Neural progenitor cell (in vitro differentiated cells): ENCODE data around the gene ADARB2.

Experiments
- EZH2phosphoT487 ChIP-seq: fragments of 200-600 bp; sonication (generic); IDR thresholded peaks from 2 replicates; pipeline ENCODE4 v1.6.1; 2017; ENCODE audit warnings: antibody characterized with exemption
- TF ChIP-seq, protein P1 (sequence below): fragments of 200-600 bp; sonication (generic); IDR thresholded peaks from 2 replicates; pipeline ENCODE4 v1.5.1; 2017; ENCODE audit warnings: antibody characterized with exemption, mild to moderate bottlenecking

GRCh38 chr10:1529806-1530413, 207.4 kb downstream of the ADARB2 start:
- TF ChIP-seq, protein P1, sequence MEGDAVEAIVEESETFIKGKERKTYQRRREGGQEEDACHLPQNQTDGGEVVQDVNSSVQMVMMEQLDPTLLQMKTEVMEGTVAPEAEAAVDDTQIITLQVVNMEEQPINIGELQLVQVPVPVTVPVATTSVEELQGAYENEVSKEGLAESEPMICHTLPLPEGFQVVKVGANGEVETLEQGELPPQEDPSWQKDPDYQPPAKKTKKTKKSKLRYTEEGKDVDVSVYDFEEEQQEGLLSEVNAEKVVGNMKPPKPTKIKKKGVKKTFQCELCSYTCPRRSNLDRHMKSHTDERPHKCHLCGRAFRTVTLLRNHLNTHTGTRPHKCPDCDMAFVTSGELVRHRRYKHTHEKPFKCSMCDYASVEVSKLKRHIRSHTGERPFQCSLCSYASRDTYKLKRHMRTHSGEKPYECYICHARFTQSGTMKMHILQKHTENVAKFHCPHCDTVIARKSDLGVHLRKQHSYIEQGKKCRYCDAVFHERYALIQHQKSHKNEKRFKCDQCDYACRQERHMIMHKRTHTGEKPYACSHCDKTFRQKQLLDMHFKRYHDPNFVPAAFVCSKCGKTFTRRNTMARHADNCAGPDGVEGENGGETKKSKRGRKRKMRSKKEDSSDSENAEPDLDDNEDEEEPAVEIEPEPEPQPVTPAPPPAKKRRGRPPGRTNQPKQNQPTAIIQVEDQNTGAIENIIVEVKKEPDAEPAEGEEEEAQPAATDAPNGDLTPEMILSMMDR: no peak
- TF ChIP-seq EZH2phosphoT487: no peak
